ENCODE data around the gene SMIM41.

Gene SMIM41

GRCh38 chr12:52146822-52147366 is 67.4 kb downstream of the SMIM41 start:
- Histone ChIP-seq H3K9me3 (no peaks in the 10 kb centered on the region), H3K4me1 (peaks cover 7% of the 10 kb centered on the region), H3K27me3 (no peaks in the 10 kb centered on the region), H3K4me3 (ENCODE audit: low read depth, low read length) (no peak overlapping the region), H3K36me3 (no peaks in the 10 kb centered on the region)
- no peak for DNase-seq
- no peak for TF ChIP-seq CTCF (IDR thresholded peaks at IDR 0.05; ENCODE audit: low read depth, low read length)

- no peaks in the 10 kb centered on the region for H3K27me3 ChIP-seq
- no peaks in the 10 kb centered on the region for H3K9me3 ChIP-seq
- DNase-seq, result peak; percentile 52
- TF ChIP-seq CTCF (IDR thresholded peaks at IDR 0.05; ENCODE audit: low read depth, low read length), result no peak
- no peaks in the 10 kb centered on the region for H3K36me3 ChIP-seq
- H3K4me1 ChIP-seq, result peaks cover 7% of the 10 kb centered on the region
- no peak overlapping the region for H3K4me3 ChIP-seq (ENCODE audit: low read depth, low read length)
Measured at GRCh38 chr12:52147367-52147963, 68.0 kb downstream of the SMIM41 start.

GRCh38 chr12:52147964-52148463 is 68.5 kb downstream of the SMIM41 start:
- DNase-seq, result no peak
- H3K27me3 ChIP-seq, result no peaks in the 10 kb centered on the region
- H3K9me3 ChIP-seq, result no peaks in the 10 kb centered on the region
- H3K4me1 ChIP-seq, result peaks cover 7% of the 10 kb centered on the region
- TF ChIP-seq CTCF (IDR thresholded peaks at IDR 0.05; ENCODE audit: low read depth, low read length), result no peak
- H3K36me3 ChIP-seq, result no peaks in the 10 kb centered on the region
- no peak overlapping the region for H3K4me3 ChIP-seq (ENCODE audit: low read depth, low read length)

GRCh38 chr12:52148464-52149181 is 69.1 kb downstream of the SMIM41 start:
- Histone ChIP-seq H3K9me3 (no peaks in the 10 kb centered on the region), H3K27me3 (no peaks in the 10 kb centered on the region), H3K4me1 (peaks cover 7% of the 10 kb centered on the region), H3K36me3 (no peaks in the 10 kb centered on the region), H3K4me3 (ENCODE audit: low read depth, low read length) (no peak overlapping the region)
- TF ChIP-seq CTCF (IDR thresholded peaks at IDR 0.05; ENCODE audit: low read depth, low read length), result no peak
- no peak for DNase-seq

- no peaks in the 10 kb centered on the region for H3K36me3 ChIP-seq
- TF ChIP-seq CTCF (IDR thresholded peaks at IDR 0.05; ENCODE audit: low read depth, low read length), result no peak
- H3K4me3 ChIP-seq (ENCODE audit: low read depth, low read length), result no peak overlapping the region
- DNase-seq, result no peak
- no peaks in the 10 kb centered on the region for H3K27me3 ChIP-seq
- H3K4me1 ChIP-seq, result peaks cover 7% of the 10 kb centered on the region
- H3K9me3 ChIP-seq, result no peaks in the 10 kb centered on the region
Measured at GRCh38 chr12:52149182-52149641, 69.7 kb downstream of the SMIM41 start.
